Endothelial cell (in vitro differentiated cells): ENCODE data around the gene IL2RG. TPM values are rescaled to one million over a fixed set of nuclear protein-coding genes. Genes with fewer than 3 reads are reported as not detected.

Experiments used
- DNase-seq: peaks from one replicate; pipeline ENCODE4 v3.0.0; 2021; ENCODE audit warnings: low spot score
- H3K27ac Mint-ChIP-seq: one replicate; pipeline ENCODE4 v1.8.0; 2021; ENCODE audit warnings: mixed read lengths, inconsistent platforms; ENCODE audit not compliant: unreplicated experiment
- H3K27me3 Mint-ChIP-seq: one replicate; pipeline ENCODE4 v1.8.0; 2021; ENCODE audit warnings: mild to moderate bottlenecking, moderate library complexity, mixed read lengths, inconsistent platforms; ENCODE audit not compliant: unreplicated experiment
- H3K36me3 Mint-ChIP-seq: one replicate; pipeline ENCODE4 v1.8.0; 2021; ENCODE audit warnings: mild to moderate bottlenecking, low read depth, mixed read lengths, inconsistent platforms; ENCODE audit not compliant: unreplicated experiment
- H3K4me1 Mint-ChIP-seq: one replicate; pipeline ENCODE4 v1.8.0; 2021; ENCODE audit warnings: mild to moderate bottlenecking, mixed read lengths, inconsistent platforms; ENCODE audit not compliant: unreplicated experiment
- H3K4me3 Mint-ChIP-seq: one replicate; pipeline ENCODE4 v1.8.0; 2021; ENCODE audit warnings: mild to moderate bottlenecking, mixed read lengths, inconsistent platforms; ENCODE audit not compliant: unreplicated experiment
- H3K9me3 Mint-ChIP-seq: one replicate; pipeline ENCODE4 v1.8.0; 2021; ENCODE audit warnings: mixed read lengths, inconsistent platforms; ENCODE audit not compliant: unreplicated experiment
- CTCF ChIP-seq: fragments of 200-600 bp; sonication (generic); IDR thresholded peaks from one replicate; pipeline ENCODE4 v1.5.0; 2021; ENCODE audit warnings: antibody characterized with exemption; ENCODE audit not compliant: unreplicated experiment
- total RNA-seq: library from RNA; stranded (reverse); fragmentation: NEBNext Ultra II Directional; extraction: Animal tissue kit (Norgen Biotek cat#: 25700); gene quantifications from one replicate; pipeline ENCODE4 v1.2.1, GENCODE V29; 2021; ENCODE audit not compliant: unreplicated experiment

IL2RG gene
- total RNA-seq, 1 donor from 2014 or later: not detected

GRCh38 chrX:71103110-71103983 is 8.0 kb downstream of the IL2RG start:
- H3K27ac Mint-ChIP-seq: peak overlapping the region; percentile 73
- H3K27me3 Mint-ChIP-seq: peaks cover 5% of the 10 kb centered on the region
- peak; percentile 22 for DNase-seq

GRCh38 chrX:71102292-71102691 is 9.1 kb downstream of the IL2RG start:
- H3K4me1 Mint-ChIP-seq: peaks cover 22% of the 10 kb centered on the region
- H3K4me3 Mint-ChIP-seq: no peak overlapping the region
- H3K9me3 Mint-ChIP-seq: no peaks in the 10 kb centered on the region
- no peak for TF ChIP-seq CTCF
- no peaks in the 10 kb centered on the region for H3K36me3 Mint-ChIP-seq
- peaks cover 5% of the 10 kb centered on the region for H3K27me3 Mint-ChIP-seq
- DNase-seq: no peak
- H3K27ac Mint-ChIP-seq: no peak overlapping the region

More at GRCh38 chrX:71103110-71103983, 8.0 kb downstream of the IL2RG start:
- H3K36me3 Mint-ChIP-seq: no peaks in the 10 kb centered on the region
- H3K4me3 Mint-ChIP-seq: peak overlapping the region; percentile 56
- no peaks in the 10 kb centered on the region for H3K9me3 Mint-ChIP-seq
- no peak for TF ChIP-seq CTCF
- H3K4me1 Mint-ChIP-seq: peaks cover 22% of the 10 kb centered on the region

GRCh38 chrX:71100581-71101505 is 10.5 kb downstream of the IL2RG start:
- Mint-ChIP-seq H3K9me3 (no peaks in the 10 kb centered on the region), H3K4me3 (peak overlapping the region; percentile 14)

GRCh38 chrX:71099736-71100135 is 11.6 kb downstream of the IL2RG start:
- H3K4me3 Mint-ChIP-seq: no peak overlapping the region
- TF ChIP-seq CTCF: no peak
- no peak overlapping the region for H3K27ac Mint-ChIP-seq
- H3K4me1 Mint-ChIP-seq: peaks cover 25% of the 10 kb centered on the region
- no peaks in the 10 kb centered on the region for H3K9me3 Mint-ChIP-seq
- H3K36me3 Mint-ChIP-seq: no peaks in the 10 kb centered on the region
- H3K27me3 Mint-ChIP-seq: no peaks in the 10 kb centered on the region
- no peak for DNase-seq

More at GRCh38 chrX:71100581-71101505, 10.5 kb downstream of the IL2RG start:
- no peak for DNase-seq
- Mint-ChIP-seq H3K36me3 (no peaks in the 10 kb centered on the region), H3K27ac (no peak overlapping the region), H3K4me1 (peaks cover 22% of the 10 kb centered on the region), H3K27me3 (peaks cover under 1% of the 10 kb centered on the region)
- peak; percentile 24 for TF ChIP-seq CTCF
